Neural progenitor cell (in vitro differentiated cells): ENCODE data around the gene CCDC6.

Source experiments
- EZH2 ChIP-seq: fragments of 200-600 bp; sonication (generic); IDR thresholded peaks from 2 replicates; pipeline ENCODE4 v1.6.1; 2017; ENCODE audit warnings: antibody characterized with exemption, mild to moderate bottlenecking, moderate library complexity
- TF ChIP-seq, protein P1 (sequence below): fragments of 200-600 bp; sonication (generic); IDR thresholded peaks from 2 replicates; pipeline ENCODE4 v1.5.1; 2017; ENCODE audit warnings: antibody characterized with exemption, mild to moderate bottlenecking

DNA sequence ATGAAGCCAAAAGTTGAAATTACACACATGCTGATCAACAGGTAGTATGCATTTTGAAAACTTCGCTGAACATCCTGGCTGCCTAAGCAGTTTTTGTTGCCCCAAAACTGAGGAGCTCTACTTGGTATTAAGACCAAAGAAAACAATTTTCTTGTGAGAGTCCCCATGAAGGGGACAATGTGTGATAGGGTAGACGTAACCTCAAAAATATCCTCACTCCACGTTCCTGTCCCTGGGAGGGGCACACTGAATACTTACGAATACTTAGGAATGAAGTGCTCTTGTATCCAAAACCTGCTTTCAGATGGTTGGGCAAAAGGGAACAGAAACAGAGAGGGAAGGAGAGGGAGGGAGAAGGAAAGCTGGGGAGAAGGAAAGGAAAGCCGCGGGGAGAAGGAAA lies 24.7 kb downstream of the CCDC6 start:
- TF ChIP-seq, protein P1, sequence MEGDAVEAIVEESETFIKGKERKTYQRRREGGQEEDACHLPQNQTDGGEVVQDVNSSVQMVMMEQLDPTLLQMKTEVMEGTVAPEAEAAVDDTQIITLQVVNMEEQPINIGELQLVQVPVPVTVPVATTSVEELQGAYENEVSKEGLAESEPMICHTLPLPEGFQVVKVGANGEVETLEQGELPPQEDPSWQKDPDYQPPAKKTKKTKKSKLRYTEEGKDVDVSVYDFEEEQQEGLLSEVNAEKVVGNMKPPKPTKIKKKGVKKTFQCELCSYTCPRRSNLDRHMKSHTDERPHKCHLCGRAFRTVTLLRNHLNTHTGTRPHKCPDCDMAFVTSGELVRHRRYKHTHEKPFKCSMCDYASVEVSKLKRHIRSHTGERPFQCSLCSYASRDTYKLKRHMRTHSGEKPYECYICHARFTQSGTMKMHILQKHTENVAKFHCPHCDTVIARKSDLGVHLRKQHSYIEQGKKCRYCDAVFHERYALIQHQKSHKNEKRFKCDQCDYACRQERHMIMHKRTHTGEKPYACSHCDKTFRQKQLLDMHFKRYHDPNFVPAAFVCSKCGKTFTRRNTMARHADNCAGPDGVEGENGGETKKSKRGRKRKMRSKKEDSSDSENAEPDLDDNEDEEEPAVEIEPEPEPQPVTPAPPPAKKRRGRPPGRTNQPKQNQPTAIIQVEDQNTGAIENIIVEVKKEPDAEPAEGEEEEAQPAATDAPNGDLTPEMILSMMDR, result no peak
- TF ChIP-seq EZH2, result no peak
